PC-9 (cell line): ENCODE data around the gene VPS4A. TPM values are rescaled to one million over a fixed set of nuclear protein-coding genes. Genes with fewer than 3 reads are reported as not detected.

Source experiments
- BruUV-seq: library from RNA; stranded (reverse); fragments of 400-500 nt; replicated peaks from 2 replicates; lab custom pipeline; 2021; lab: Mats Ljungman, UMichigan
- CTCF ChIA-PET: fragments of 300-600 bp; sonication (Branson Sonifier 250); formaldehyde crosslinking; loops from one replicate; lab custom pipeline; 2022; ENCODE audit warnings: antibody characterized with exemption; lab: Charles Lee
- POLR2A ChIA-PET: fragments of 300-600 bp; sonication (Branson Sonifier 250); formaldehyde crosslinking; loops from one replicate; lab custom pipeline; 2022; ENCODE audit warnings: antibody characterized with exemption; ENCODE audit not compliant: unreplicated experiment; lab: Charles Lee
- DNase-seq, 2 experiments: peaks; one replicate each; pipeline versions ENCODE4 v3.0.0 to v3.0.0-alpha.2; 2015 to 2022; ENCODE audit warnings: mixed read lengths in 1 of 2
- H2AFZ ChIP-seq: fragments of 200-600 bp; sonication (generic); 2 replicates; pipeline ENCODE4 v1.8.1; 2017; ENCODE audit warnings: antibody characterized with exemption
- H3F3A ChIP-seq: fragments of 200-600 bp; sonication (generic); 2 replicates; pipeline ENCODE4 v1.8.1; 2017; ENCODE audit warnings: antibody characterized with exemption, mild to moderate bottlenecking, low read depth; ENCODE audit not compliant: insufficient read depth
- H3K27ac ChIP-seq: fragments of 200-600 bp; sonication (generic); 2 replicates; pipeline ENCODE4 v1.6.1; 2016; ENCODE audit warnings: mixed run types
- H3K27me3 ChIP-seq: fragments of 200-600 bp; sonication (generic); 2 replicates; pipeline ENCODE4 v1.6.1; 2016; ENCODE audit warnings: low read depth, mixed run types; ENCODE audit not compliant: insufficient read depth
- H3K36me3 ChIP-seq: fragments of 200-600 bp; sonication (generic); 2 replicates; pipeline ENCODE4 v1.6.1; 2016; ENCODE audit warnings: low read depth, mixed run types
- H3K4me1 ChIP-seq: fragments of 200-600 bp; sonication (generic); replicated peaks from 2 replicates; pipeline ENCODE4 v1.6.1; 2016; ENCODE audit warnings: mixed run types; ENCODE audit not compliant: insufficient read depth
- H3K4me2 ChIP-seq: fragments of 200-600 bp; sonication (generic); 2 replicates; pipeline ENCODE4 v1.6.1; 2017; ENCODE audit warnings: mixed run types
- H3K4me3 ChIP-seq: fragments of 200-600 bp; sonication (generic); 2 replicates; pipeline ENCODE4 v1.6.1; 2016; ENCODE audit warnings: mixed run types
- H3K79me2 ChIP-seq: fragments of 200-600 bp; sonication (generic); 2 replicates; pipeline ENCODE4 v1.6.1; 2017; ENCODE audit warnings: low read depth, mixed run types
- H3K9me2 ChIP-seq: fragments of 200-600 bp; sonication (generic); 2 replicates; pipeline ENCODE4 v1.8.1; 2017; ENCODE audit warnings: mild to moderate bottlenecking; ENCODE audit not compliant: insufficient read depth
- H3K9me3 ChIP-seq: fragments of 200-600 bp; sonication (generic); 2 replicates; pipeline ENCODE4 v1.8.1; 2016; ENCODE audit warnings: low read depth; ENCODE audit not compliant: insufficient read depth
- H4K20me1 ChIP-seq: fragments of 200-600 bp; sonication (generic); 2 replicates; pipeline ENCODE4 v1.8.1; 2017; ENCODE audit not compliant: insufficient read depth
- EZH2 ChIP-seq: fragments of 200-600 bp; sonication (generic); IDR thresholded peaks from 2 replicates; pipeline ENCODE4 v1.8.0; 2017; ENCODE audit warnings: antibody characterized with exemption, low read depth
- intact Hi-C: fragments of 100-400 bp; cut with micrococcal nuclease; formaldehyde crosslinking; loops from one replicate; pipeline ENCODE4 v1.10.0; 2022; ENCODE audit not compliant: unreplicated experiment
- total RNA-seq: library from RNA; stranded (reverse); gene quantifications from 2 replicates; pipeline ENCODE4 v1.2.3, GENCODE V29; 2021
- TF ChIP-seq, protein P1 (sequence below): fragments of 200-600 bp; sonication (generic); conservative IDR thresholded peaks from 2 replicates; pipeline ENCODE4 v1.6.1; 2017; ENCODE audit warnings: mixed run types, antibody characterized with exemption, mild to moderate bottlenecking, moderate library complexity

The VPS4A gene
- total RNA-seq, 1 experiment from 2014 or later = 26.7 TPM

DNA sequence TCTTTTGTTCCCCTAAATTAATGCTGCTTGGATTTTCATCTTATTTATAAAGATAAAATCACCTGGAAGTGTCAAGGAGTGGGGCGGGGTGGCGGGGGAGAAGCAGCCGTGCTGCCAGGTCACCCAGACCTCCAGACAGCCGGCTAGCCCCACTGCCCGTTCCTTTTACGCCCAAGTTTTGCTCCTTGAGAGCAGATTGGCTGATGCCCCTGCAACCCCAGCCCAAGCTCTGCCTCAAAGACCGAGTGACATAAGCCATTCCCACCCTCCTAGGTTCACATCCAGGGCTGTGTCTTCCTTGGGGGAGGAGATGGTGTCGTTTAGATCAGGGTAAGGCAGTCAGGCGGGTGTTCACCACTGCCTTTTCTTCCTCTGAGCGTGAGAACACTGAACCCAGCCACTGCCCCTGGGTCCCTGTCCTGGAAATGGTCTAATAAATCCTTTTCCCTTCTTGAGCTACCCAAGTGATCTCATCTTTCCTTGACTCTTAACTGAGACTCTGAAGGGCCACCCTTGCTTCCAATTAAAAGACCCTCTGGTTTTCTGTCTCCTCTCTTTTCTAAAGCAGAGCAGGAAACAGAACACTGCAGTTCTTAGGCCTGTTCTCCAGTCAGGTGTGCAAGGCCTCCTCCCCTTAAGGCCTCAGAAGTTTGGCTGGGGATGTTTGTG lies 13.6 kb downstream of the VPS4A start:
- no peak overlapping the region for H2AFZ ChIP-seq
- TF ChIP-seq EZH2 = no peak
- TF ChIP-seq, protein P1, sequence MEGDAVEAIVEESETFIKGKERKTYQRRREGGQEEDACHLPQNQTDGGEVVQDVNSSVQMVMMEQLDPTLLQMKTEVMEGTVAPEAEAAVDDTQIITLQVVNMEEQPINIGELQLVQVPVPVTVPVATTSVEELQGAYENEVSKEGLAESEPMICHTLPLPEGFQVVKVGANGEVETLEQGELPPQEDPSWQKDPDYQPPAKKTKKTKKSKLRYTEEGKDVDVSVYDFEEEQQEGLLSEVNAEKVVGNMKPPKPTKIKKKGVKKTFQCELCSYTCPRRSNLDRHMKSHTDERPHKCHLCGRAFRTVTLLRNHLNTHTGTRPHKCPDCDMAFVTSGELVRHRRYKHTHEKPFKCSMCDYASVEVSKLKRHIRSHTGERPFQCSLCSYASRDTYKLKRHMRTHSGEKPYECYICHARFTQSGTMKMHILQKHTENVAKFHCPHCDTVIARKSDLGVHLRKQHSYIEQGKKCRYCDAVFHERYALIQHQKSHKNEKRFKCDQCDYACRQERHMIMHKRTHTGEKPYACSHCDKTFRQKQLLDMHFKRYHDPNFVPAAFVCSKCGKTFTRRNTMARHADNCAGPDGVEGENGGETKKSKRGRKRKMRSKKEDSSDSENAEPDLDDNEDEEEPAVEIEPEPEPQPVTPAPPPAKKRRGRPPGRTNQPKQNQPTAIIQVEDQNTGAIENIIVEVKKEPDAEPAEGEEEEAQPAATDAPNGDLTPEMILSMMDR = no peak
- H3F3A ChIP-seq = peaks cover 26% of the 10 kb centered on the region; the same call in 1 of the 2 replicates
- BruUV-seq = TSS peak; percentile 14
- no peaks in the 10 kb centered on the region for H3K27me3 ChIP-seq
- no peak for DNase-seq
- intact Hi-C loops = no loop called here
- peaks cover 34% of the 10 kb centered on the region for H3K4me1 ChIP-seq
- H3K79me2 ChIP-seq = peaks cover 72% of the 10 kb centered on the region
- H3K9me3 ChIP-seq = no peaks in the 10 kb centered on the region
- no peak overlapping the region for H3K4me2 ChIP-seq
- no peaks in the 10 kb centered on the region for H3K9me2 ChIP-seq
- peaks cover 22% of the 10 kb centered on the region for H3K36me3 ChIP-seq
- no peak overlapping the region for H3K4me3 ChIP-seq
- ChIA-PET CTCF (no interaction called here), POLR2A (interaction anchor here (0.7 kb wide), 2 partner anchors 260 to 1240 kb away, joined by 4 read pairs; partner anchors contain the start of gene NFATC3)
- no peak overlapping the region for H3K27ac ChIP-seq
- H4K20me1 ChIP-seq = peaks cover 75% of the 10 kb centered on the region

DNA sequence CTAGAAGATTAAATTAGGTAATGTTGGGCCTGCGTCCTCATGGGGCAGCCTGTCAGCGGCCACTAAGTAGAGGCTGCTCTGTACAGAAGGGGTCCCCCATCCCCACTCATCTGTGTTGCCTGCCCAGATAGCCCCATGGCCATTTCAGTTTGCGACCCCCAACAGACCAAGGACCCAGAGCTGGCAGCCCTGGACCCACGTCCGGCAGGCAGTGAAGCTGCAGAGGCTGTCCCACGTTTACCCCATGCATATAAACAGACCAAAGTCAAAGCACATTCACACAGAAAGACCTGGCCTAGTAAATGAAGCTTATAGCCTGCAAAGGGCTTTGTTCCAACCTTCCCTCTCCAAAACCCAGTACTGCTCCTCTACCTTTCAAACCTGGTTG lies 14.6 kb downstream of the VPS4A start:
- peaks cover 35% of the 10 kb centered on the region for H3K4me1 ChIP-seq
- no peaks in the 10 kb centered on the region for H3K9me3 ChIP-seq
- no peak for DNase-seq
- BruUV-seq = no TSS peak
- intact Hi-C loops = no loop called here
- no peak overlapping the region for H2AFZ ChIP-seq
- H3K9me2 ChIP-seq = no peaks in the 10 kb centered on the region
- peak overlapping the region; percentile 98 for H3K4me2 ChIP-seq
- H4K20me1 ChIP-seq = peaks cover 75% of the 10 kb centered on the region
- CTCF ChIA-PET = no interaction called here
- POLR2A ChIA-PET = no interaction called here
- TF ChIP-seq, protein P1 = no peak
- no peak for TF ChIP-seq EZH2
- H3F3A ChIP-seq = peaks cover 28% of the 10 kb centered on the region; the same call in 1 of the 2 replicates
- H3K36me3 ChIP-seq = peaks cover 22% of the 10 kb centered on the region
- H3K4me3 ChIP-seq = no peak overlapping the region
- H3K27ac ChIP-seq = no peak overlapping the region
- no peaks in the 10 kb centered on the region for H3K27me3 ChIP-seq
- peaks cover 75% of the 10 kb centered on the region for H3K79me2 ChIP-seq

DNA sequence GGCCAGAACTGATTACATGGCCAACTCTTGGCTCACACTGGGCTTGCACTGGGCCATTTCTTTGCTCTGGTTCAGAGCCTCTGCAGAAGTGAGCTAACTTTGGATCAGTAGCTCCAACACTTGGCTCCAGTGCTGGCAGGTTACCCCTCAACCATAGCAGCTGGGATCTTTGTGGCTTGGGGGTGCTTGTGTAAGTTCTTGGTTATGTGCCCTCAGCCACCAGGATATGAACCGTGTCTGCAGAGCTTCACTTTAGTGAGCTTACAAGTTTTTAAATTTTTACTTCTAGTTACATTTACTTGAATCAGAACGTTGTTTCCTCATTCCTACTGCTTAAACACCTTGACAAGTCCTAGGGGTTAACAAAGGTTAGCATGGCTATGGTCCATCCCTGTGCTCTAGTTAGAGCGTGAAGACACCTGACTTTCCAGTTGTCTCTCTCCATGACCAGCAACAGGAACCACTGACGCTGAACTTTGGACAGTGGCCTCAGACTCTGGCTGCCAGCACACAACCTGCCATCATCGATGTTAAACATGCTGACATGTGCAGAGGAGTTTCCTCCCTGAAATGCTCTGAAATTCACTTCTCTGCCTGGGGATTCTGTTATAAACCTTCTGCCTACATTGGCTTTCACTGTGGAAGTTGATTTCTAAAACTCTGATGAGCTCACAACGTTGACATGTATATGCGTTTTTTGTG lies 15.2 kb downstream of the VPS4A start:
- Histone ChIP-seq H3F3A (peaks cover 29% of the 10 kb centered on the region; the same call in 1 of the 2 replicates), H3K27me3 (no peaks in the 10 kb centered on the region), H3K4me1 (peaks cover 41% of the 10 kb centered on the region), H3K9me2 (no peaks in the 10 kb centered on the region), H3K9me3 (no peaks in the 10 kb centered on the region), H3K4me3 (no peak overlapping the region; the same call in 1 of the 2 replicates), H3K27ac (no peak overlapping the region), H3K79me2 (peaks cover 75% of the 10 kb centered on the region), H3K36me3 (peaks cover 22% of the 10 kb centered on the region), H4K20me1 (peaks cover 75% of the 10 kb centered on the region), H2AFZ (no peak overlapping the region), H3K4me2 (peak overlapping the region; percentile 98)
- POLR2A ChIA-PET = interaction anchor here (0.5 kb wide), 1 partner anchor 450 kb away, joined by 7 read pairs; no protein-coding TSS in a partner anchor
- no TSS peak for BruUV-seq
- intact Hi-C loops = no loop called here
- DNase-seq = no peak
- TF ChIP-seq, protein P1 = no peak
- TF ChIP-seq EZH2 = no peak
- CTCF ChIA-PET = no interaction called here
